CMK (cell line): ENCODE data around the gene UQCRC2.
"Not testable (repeated sequence)": the region's sequence is repeated elsewhere in the genome, so short reads cannot be mapped to it uniquely, and the experiment has no call there.

Experiments
- DNase-seq: peaks from one replicate; pipeline ENCODE4 v3.0.0-alpha.2; 2010; ENCODE audit warnings: low read depth

The UQCRC2 gene

DNA sequence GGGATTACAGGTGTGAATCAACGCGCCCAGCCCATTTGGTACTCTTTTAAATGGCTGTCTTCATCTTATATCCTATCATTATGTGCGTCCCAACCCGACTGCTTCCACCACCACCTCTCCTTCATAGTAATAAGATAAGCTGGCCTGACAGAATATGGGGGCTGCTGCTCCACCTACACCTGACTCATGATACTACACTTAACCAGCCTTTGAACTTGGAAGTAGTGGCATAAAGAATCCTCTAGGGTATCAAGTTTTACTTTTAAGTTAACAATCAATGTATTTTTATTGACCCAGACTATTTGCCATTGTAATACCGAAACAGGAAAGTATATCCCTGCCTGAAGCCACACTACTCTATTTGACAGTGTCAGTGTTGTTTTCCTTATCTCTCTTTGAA lies 28.9 kb downstream of the UQCRC2 start:
- DNase-seq = no peak

DNA sequence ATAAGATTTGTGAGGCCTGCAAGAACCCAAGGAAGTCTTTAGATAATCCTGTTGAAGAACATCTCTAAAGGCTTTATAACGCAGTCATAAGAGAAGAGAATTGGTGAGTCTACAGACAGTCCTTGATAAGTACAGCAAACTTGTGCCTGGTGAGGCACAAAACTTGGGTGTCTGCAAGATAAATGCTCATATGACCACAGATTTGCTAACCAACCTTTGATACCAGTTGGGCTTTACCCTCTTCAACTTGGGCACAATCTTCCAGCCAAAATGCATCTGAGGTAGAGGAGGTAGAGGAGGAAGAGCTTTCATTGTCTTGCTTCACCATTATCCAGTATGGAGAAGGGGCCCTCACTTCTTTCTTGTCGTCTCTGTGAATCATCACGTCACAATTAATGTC lies 30.9 kb downstream of the UQCRC2 start:
- DNase-seq = no peak

DNA sequence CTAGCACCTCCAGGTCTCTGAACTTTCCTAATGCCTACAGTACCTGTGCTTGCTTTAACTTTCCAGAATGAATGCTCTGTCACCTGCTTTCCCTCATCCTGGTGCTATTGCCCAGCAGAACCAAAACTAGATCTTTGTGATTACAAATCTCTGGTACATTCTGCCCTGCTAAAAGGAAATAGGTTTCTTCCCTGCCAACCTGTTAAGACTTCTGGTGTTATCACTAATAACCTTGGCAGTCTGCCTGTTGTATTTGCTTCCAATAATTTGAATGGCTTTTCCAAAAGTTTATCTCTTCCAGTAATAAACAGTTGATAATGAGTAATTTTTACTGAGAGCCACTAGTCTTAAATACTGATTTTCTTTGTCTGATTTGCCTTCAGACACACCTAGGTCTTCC lies 32.4 kb downstream of the UQCRC2 start:
- DNase-seq = no peak

DNA sequence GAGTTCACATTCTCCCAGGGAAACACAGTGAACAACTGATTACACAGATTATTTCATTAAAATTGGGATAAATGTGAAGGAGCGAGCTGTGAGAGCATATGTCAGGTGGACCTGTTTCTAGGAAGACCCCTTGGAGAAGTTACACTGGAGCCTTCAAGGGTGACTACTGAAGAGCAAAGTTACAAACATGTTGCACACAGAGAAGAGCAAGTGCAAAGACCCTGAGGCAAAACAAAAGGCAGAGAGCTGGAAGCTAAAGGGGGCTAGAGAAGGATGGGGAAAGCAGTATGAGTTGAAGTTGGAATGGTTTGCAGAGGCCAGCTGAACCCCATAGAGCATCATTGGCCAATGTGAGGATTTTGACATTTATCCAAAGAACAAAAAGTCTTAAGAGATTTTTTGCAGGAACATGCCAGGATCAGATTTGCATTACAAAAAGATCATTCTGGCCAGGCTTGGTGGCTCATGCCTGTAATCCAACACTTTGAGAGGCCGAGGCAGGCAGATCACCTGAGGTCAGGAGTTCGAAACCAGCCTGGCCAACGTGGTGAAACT lies 33.6 kb downstream of the UQCRC2 start:
- DNase-seq = no peak

DNA sequence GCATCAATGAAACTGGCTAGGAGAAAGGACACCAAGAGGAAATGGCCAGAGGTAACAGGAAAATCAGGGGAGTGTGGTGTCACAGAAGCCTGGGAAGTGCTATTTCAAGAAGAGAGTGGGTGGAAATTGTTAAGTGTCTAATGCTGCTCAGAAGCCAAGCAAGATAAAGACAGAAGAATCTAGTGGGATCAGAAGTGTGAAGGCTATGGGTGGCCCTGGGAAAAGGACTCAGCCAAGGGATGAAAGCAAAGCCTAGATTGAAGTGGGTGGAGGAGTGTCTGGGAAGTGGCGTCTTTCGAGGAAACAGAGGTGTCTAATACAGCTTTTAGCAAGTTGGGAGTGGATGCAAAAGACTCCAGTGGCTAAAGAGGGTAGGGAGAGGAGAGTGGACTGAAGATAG lies 34.3 kb downstream of the UQCRC2 start:
- DNase-seq = no peak

DNA sequence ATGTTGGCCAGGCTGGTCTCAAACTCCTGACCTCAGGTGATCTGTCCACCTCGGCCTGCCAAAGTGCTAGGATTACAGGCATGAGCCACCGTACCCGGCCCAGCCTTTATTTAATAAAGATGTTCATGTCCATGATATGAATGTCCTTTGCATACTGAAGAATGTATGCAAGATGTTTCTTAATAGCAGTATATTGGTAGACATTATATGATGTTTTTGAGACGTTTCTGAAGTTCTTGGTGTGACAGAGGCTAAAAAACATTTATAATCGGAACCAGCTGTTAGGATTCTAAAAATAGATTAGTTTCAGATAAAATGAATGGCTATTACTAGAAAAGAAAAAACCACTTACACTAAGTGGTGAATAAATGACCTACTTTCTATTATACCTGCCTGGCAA lies 36.0 kb downstream of the UQCRC2 start:
- no peak for DNase-seq

DNA sequence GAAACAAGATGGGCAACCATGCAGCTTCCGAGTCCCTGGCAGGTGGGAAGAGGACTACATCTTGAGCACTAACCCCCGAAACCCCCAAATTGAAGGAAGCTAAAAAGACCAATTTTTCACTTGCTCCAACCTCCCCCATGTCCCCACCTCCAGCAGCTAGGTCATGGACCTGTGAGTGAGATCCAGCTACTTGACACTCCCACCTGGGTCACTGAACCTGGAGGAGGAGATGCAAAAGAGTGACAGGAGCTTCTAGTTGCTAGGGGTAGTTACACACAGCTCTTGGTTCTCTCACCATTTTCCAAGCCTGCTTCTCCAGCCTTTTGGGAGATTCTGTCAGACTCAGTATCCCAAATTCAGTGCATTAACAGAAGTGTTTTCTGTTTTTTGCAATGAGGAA lies 36.6 kb downstream of the UQCRC2 start:
- no peak for DNase-seq

DNA sequence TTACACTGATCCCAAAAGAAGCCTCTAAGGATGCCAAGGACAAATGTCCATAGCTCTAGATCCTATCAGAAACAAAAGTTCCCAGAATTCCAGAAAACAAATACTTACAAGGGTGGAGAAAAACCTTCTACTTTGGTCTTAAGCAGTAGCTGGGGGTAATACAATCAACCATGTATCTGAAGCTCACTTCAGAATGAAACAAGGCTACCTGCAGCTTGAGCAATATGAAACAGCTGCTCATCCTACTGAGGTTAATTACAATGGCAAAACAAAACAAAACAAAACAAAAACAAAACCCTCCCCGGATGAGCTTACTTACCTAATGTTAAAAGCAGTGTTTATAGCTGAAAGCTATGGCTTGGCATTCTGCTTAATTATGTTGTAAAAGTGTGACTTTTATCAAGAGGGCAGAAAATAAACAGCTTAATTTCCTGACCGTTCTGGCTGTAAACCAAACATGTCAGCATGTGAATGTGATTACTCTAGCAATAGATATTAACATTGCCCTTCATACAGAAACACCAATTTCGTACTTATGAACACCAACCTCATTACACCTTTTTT lies 37.3 kb downstream of the UQCRC2 start:
- DNase-seq = no peak

DNA sequence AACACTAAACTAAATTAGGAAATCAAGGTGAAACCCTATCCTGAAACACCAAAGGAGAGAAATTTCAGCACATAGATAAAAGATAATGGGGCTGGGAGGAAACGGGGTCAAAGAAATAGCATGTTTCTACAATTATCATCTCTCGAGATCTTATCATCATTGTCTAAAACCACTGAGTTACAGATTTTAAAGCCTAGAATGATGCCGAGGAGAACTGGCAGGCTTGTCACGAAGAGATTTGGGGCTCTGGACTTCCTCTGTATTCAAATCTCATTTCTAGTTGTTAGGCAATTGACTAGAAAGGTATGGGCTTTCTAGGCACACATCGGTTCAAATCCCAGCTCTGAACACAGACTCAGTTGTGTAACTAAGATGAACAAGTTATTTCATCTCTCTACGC lies 38.5 kb downstream of the UQCRC2 start:
- no peak for DNase-seq

DNA sequence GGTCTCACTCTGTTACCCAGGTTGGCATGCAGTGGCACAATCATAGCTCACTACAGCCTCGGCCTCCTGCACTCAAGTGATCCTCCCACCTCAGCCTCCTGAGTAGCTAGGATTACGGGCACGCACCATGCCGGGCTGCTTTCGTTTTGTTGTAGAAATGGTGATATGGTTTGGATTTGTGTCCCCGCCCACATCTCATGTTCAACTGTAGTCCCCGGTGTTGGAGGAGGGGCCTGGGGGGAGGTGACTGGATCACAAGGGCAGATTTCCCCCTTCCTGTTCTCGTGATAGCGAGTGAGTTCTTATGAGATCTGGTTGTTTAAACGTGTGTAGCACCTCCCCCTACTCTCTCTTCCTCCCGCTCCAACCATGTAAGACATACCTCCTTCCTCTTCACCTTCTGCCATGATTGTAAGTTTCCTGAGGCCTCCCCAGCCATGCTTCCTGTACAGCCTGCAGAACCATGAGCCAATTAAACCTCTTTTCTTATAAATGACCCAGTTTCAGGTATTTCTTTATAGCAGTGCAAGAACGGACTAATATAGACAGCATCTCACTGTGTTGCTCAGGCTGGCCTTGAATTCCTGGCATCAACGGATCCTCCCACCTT lies 41.8 kb downstream of the UQCRC2 start:
- peak; percentile 38 for DNase-seq

DNA sequence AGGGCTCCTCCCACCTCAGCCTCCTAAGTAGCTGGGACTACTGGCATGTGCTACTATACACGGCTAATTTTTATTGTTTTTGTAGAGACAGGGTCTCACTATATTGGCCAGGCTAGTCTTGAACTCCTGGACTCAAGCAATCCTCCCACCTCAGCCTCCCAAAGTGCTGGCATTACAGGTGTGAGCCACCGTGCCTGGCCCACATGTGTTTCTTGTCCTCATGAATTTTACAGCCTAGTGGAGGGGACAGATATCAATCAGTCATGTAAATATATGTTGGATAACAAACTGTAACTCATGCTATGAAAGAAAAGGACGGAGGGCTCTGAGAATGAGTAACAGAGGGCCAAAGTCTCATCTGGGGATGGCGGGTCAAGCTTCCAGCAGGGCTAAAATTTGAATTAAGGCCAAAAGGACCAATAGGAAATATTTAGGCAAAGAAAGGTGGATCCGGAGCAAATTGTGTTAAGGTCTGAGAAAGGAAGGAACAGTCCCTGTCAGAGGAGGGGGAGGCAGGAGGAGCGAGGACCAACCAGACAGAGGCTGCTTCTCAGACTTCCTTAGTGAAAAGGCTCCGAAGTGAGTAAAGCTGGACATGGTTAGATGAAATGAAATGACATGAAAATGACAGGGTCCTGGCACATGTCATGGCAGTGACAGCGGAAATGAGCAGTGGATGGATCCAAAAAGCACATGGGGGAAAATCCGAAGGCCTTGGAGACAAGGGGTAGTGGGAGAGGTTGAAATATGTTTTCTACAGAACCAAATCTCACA lies 43.9 kb downstream of the UQCRC2 start:
- DNase-seq = no peak

DNA sequence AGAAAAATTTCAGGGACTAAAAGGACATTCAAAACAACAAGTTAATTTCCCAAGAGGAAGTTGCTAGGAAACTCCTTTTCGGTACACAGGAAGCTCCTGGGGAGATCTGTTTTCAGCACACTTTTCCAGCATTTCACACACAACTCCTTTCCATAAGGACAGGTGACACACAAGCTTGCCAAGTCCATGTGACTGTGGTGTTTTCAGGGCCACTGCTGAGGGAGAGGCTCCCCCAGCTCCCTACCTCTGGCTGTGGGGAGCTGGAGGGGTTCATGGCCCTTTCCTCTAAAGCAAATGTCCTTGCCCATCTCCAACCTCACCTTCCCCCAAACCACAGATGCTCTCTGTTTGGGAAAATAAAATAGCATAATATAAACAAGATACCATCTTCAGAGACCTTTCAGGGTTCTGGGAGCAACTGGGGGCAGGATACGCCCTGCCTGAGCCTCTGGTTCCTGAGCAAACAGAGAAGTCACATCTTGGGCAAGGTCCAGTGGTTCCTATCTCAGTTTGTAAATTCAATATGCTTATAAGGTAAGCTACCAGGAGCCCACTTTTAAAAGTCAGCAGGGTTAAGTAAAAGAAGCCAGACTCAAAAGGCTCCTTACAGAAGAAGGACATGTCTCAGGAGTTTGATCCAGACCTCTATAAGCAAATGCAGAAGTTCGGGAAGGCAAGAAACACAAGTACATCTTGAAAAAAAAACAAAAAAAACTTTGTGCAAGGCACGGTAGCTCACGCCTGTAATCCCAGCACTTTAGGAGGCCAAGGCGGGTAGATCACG lies 44.7 kb downstream of the UQCRC2 start:
- DNase-seq = no peak

DNA sequence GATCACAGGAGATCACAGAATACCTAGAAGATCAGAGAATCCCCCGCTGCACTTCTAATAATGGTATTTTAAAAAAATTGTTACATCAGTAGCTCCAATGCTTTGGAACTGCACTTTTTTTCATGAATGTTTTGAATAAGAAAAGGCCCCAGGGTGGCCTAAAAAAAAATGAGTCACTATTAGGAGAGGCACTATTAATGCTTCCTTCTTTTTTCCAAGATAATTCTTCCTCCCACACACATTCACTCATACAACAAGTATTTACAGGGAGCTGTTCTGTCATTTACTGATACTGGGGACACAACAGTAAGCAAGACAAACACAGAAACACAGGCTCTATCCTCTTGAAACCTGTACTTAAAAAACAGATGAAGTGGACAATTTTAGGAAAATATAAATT lies 48.4 kb downstream of the UQCRC2 start:
- no peak for DNase-seq

DNA sequence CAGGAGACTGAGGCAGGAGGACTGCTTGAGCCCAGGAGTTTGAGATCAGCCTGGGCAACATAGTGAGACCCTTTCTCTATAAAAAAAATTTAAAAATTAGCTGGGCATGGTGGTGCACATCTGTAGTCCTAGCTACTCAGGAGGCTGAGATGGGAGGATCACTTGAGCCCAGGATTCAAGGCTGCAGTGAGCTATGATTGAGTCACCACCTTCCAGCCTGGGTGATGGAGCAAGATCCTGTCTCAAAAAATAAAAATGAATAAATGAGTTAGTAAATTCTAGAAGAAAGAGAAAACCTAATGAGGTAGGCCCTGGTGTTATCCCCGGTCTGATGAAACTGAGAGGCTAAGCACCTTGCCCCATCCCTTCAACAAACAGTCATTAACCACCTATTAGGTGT lies 48.9 kb downstream of the UQCRC2 start:
- DNase-seq = not testable (repeated sequence)

DNA sequence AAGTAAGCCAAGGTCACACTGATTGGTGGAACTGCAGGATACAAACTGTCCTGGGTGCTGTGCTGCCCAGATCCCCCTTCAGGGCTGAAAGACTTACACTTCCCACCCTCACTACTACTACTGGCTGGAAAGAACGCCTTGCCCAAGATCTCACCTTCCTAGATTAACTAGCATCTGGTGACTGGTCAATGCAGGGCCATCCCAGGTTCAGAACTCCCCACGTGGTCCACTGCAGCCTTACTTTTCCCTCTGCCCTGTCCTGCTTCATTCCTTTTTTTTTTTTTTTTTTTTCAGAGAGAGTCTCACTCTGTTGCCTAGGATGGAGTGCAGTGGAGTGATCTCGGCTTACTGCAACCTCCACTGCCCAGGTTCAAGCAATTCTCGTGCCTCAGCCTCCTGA lies 50.0 kb downstream of the UQCRC2 start:
- no peak for DNase-seq

DNA sequence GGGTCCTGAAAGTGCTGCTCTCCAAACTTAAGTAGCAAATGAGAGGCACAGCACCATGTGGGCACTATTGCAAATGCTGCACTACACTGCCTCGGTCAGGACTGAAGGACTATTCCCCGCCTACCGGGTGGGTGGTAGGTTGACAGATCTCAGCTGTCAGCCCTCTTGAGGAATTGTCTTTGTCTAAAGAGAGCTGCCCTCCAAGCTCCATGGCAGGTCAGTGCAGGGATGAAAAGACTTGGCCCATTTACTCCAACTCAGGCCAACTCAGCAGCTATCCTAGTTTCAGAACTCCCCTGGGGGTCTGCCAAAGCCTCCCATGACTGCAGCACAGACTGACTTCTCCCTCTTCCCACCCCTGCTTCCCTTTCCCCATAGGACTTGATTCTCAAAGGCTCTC lies 51.2 kb downstream of the UQCRC2 start:
- DNase-seq = no peak

DNA sequence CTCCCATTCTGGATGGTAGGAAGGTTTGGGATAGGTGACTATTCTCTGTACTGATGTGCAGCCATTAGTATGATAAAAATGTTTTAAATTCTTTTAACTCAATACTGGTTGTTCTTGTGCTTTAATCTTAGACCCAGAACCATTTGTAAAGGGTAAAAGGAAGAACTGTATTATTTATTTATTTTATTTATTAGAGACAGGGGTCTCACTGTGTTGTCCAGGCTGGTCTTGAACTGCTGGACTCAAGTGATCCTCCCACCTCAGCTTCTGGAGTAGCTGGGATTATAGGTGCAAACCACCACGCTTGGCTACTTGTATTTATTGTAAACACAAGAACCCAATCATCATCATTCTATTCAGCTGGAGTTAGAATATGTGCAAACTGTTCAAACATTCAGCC lies 52.6 kb downstream of the UQCRC2 start:
- no peak for DNase-seq

DNA sequence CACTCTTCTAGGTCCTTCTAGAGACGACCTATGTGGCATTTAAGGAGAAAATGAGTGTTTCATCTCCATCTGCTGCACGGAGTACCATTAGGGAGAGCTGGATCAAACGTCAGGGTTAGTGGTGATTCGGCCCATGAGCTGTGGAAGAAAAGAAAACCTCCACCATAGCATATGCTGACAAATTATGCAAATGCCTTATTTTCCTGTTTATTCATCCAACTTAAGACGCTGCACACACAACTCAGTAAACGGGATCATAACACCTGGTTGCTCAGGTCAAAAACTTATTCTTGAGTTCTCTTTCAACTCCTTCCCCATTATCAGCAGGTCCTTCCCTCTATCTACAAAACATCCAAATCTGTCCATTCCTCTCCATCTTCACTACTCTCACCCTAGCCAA lies 53.5 kb downstream of the UQCRC2 start:
- no peak for DNase-seq

DNA sequence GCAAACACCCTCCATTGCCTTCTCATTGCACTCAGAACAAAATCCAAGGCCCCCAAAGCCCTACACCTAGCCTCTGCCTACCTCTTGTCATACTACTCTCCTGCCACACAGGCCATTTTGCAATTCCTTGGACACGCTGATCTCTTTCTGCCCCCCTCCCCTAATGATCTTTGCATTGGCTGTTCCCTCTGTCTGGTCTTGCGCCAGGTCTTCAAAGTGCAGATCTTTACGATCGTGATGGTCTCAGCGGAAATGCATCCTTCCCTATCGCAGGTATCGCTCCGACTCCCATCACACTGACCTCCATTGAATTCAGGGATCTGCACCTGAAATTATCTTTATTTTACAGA lies 54.0 kb downstream of the UQCRC2 start:
- DNase-seq = no peak

DNA sequence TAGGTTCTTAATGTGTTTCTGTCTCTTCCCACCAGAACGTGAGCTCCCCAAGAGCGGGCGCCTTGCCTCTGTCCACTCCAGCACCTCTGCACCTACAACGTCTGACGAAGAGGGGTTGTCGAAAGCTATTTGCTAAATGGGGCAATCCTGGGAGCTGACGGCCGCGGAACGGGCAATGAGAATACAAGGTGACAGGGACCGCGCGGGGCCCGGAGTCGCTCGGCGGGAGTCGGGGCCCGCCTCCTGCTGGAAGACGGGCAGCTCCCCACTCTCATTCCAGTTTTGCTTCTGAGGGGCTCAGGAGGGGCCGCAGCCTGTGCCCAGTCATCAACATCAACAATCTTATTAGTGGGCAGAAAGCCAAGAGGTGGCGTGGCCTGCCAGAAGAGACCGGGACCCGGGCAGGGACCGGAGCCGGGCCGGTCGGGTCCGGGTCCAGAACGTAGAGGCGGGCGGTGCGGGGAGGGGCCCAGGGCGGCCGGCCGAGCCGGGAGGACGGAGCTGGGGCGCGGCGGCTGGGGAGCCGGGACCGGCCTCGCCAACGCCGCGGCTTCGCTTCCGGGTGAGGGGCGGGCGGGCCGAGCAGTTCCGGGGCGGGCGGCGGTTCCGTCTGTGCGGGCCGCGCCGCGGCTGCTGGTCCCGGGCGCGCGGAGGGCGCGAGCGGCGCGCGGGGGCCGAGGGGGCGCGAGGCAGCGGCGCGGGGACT lies 54.5 kb downstream of the UQCRC2 start, which contains the start of gene MOSMO:
MOSMO (plus strand) TSS at position 603 of the 706 bp plus-strand sequence. CDS start 191 bp downstream, outside the sequence.
- DNase-seq = no peak

DNA sequence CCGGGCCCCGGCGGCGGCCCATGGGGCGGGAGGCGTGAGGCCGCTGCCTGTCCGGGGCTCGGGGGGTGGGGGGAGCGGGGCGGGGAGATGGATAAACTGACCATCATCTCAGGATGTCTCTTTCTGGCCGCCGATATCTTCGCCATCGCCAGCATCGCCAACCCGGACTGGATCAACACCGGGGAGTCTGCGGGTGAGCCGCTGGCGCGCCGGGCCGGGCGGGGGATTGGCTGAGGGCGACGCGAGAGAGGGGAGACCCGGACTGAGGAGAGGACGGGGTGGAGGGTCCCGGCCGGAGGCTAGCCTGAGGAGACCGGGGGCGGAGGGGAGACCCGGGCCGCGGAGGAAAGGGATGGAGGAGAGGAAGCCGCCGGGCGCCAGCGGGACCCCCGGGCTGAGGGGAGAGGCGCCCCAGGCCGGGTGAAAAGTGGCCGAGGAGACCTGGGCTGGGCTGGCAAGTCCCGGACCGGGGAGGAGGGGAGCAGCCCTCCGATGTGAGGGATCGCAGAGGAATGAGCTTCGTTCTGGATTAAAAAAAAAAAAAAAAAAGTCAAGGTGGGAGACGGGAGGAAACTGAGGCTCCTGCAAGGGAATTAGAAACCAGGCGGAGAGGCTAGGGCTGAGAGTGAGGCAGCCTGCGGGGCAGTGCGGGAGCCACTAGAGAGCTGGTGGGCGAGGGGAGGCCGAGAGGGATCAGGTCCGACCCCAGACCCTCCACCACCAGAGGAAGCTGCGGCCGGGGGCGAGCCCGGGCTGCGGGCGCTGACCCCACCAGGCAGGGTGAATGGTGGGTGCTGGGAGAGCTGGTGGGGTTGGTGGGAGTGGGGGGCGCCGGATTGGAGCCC lies 55.3 kb downstream of the UQCRC2 start:
- DNase-seq = no peak
